H1 (cell line): ENCODE results near the gene PCDH7. TPM values are rescaled to one million over a fixed set of nuclear protein-coding genes. Genes with fewer than 3 reads are reported as not detected.

Experiments
- CTCF ChIA-PET: fragments of 300-600 bp; sonication (Branson Sonifier 250); formaldehyde crosslinking; loops from one replicate; lab custom pipeline; 2021; ENCODE audit not compliant: partially characterized antibody; lab: Charles Lee
- POLR2A ChIA-PET: fragments of 300-600 bp; sonication (Branson Sonifier 250); formaldehyde crosslinking; loops from one replicate; lab custom pipeline; 2021; ENCODE audit warnings: inconsistent platforms; ENCODE audit not compliant: partially characterized antibody; lab: Charles Lee
- DNase-seq, 2 experiments: peaks; one replicate each; pipeline versions ENCODE4 v3.0.0 to v3.0.0-alpha.2; 2010 to 2022; ENCODE audit warnings: low spot score in 2 of 2, low read depth in 1 of 2, mixed read lengths in 1 of 2
- FAIRE-seq: peaks from 2 replicates; lab custom pipeline; 2011; peaks lifted over from hg19 to GRCh38; lab: Jason Lieb, UNC
- H2AFZ ChIP-seq: 2 replicates; pipeline ENCODE4 v1.8.1; 2012; ENCODE audit warnings: low read length, inconsistent platforms
- H2AK5ac ChIP-seq: 2 replicates; pipeline ENCODE4 v1.6.1; 2013; ENCODE audit warnings: low read depth, low read length
- H2BK120ac ChIP-seq: replicated peaks from 2 replicates; pipeline ENCODE3; 2013; ENCODE audit warnings: low read depth, low read length, inconsistent platforms
- H2BK12ac ChIP-seq: 2 replicates; pipeline ENCODE4 v1.6.1; 2013; ENCODE audit warnings: low read depth, low read length
- H2BK15ac ChIP-seq: 2 replicates; pipeline ENCODE4 v1.6.1; 2013; ENCODE audit warnings: low read length
- H2BK20ac ChIP-seq: 2 replicates; pipeline ENCODE4 v1.6.1; 2013; ENCODE audit warnings: low read length
- H2BK5ac ChIP-seq: 2 replicates; pipeline ENCODE4 v1.6.1; 2013; ENCODE audit warnings: low read depth, low read length
- H3K14ac ChIP-seq: 2 replicates; pipeline ENCODE4 v1.6.1; 2013; ENCODE audit warnings: inconsistent platforms; ENCODE audit not compliant: insufficient read length
- H3K18ac ChIP-seq: 2 replicates; pipeline ENCODE4 v1.6.1; 2013; ENCODE audit warnings: low read length; ENCODE audit errors: extremely low read depth
- H3K23ac ChIP-seq: 2 replicates; pipeline ENCODE4 v1.6.1; 2013; ENCODE audit warnings: inconsistent platforms; ENCODE audit not compliant: insufficient read length
- H3K23me2 ChIP-seq: 2 replicates; pipeline ENCODE4 v1.6.1; 2013; ENCODE audit warnings: low read depth, low read length
- H3K27ac ChIP-seq: 2 replicates; pipeline ENCODE4 v1.6.1; 2011; ENCODE audit warnings: low read depth, low read length, inconsistent platforms
- H3K27me3 ChIP-seq, 4 experiments: replicated peaks in 1 of 4; 1 replicate in 1 of 4; 2 replicates in 3 of 4; pipeline versions ENCODE4 v1.6.1 to v1.8.1; 2011 to 2013; ENCODE audit warnings: low read length in 3 of 4, mild to moderate bottlenecking in 3 of 4, inconsistent platforms in 2 of 4, mixed read lengths in 2 of 4, moderate library complexity in 1 of 4; ENCODE audit not compliant: control insufficient read depth in 3 of 4, insufficient read depth in 3 of 4; ENCODE audit errors: extremely low read depth in 1 of 4
- H3K36me3 ChIP-seq, 4 experiments: 2 replicates each; pipeline versions ENCODE4 v1.6.1 to v1.8.1; 2011 to 2013; ENCODE audit warnings: mild to moderate bottlenecking in 4 of 4, low read length in 3 of 4, moderate library complexity in 2 of 4, control low read depth in 1 of 4, inconsistent platforms in 1 of 4; ENCODE audit not compliant: insufficient read depth in 4 of 4, control insufficient read depth in 2 of 4
- H3K4ac ChIP-seq: replicated peaks from 2 replicates; pipeline ENCODE3; 2013; ENCODE audit warnings: low read length, low read depth, mixed read lengths, inconsistent platforms; ENCODE audit not compliant: insufficient read length
- H3K4me1 ChIP-seq, 4 experiments: replicated peaks in 1 of 4; 1 replicate in 1 of 4; 2 replicates in 3 of 4; pipeline versions ENCODE4 v1.6.1 to v1.8.1; 2011 to 2013; ENCODE audit warnings: low read length in 3 of 4, inconsistent platforms in 2 of 4, mixed read lengths in 1 of 4; ENCODE audit not compliant: insufficient read depth in 4 of 4, control insufficient read depth in 3 of 4
- H3K4me2 ChIP-seq, 2 experiments: 2 replicates each; pipeline versions ENCODE4 v1.6.1 to v1.8.1; 2011 to 2013; ENCODE audit warnings: low read depth in 2 of 2, low read length in 2 of 2, control low read depth in 1 of 2, inconsistent platforms in 1 of 2, mild to moderate bottlenecking in 1 of 2; ENCODE audit not compliant: insufficient read depth in 1 of 2
- H3K4me3 ChIP-seq, 4 experiments: fragments of 200-600, 300-600 bp in 1 of 4; sonication (generic), shearing (Covaris generic), sonication (Bioruptor Twin) in 1 of 4; 2 replicates each; pipeline versions ENCODE4 v1.5.1 to v1.8.1; 2011 to 2016; ENCODE audit warnings: low read length in 4 of 4, low read depth in 3 of 4, control low read depth in 2 of 4, inconsistent platforms in 2 of 4, mild to moderate bottlenecking in 2 of 4, mixed read lengths in 1 of 4, moderate library complexity in 1 of 4; ENCODE audit not compliant: insufficient read depth in 2 of 4; ENCODE audit errors: extremely low read depth in 1 of 4
- H3K56ac ChIP-seq: replicated peaks from 2 replicates; pipeline ENCODE3; 2013; ENCODE audit warnings: low read depth, mild to moderate bottlenecking, mixed read lengths, low read length, inconsistent platforms; ENCODE audit not compliant: insufficient read length
- H3K79me1 ChIP-seq: 2 replicates; pipeline ENCODE4 v1.6.1; 2013; ENCODE audit warnings: low read depth, low read length, control low read depth
- H3K79me2 ChIP-seq, 2 experiments: 2 replicates each; pipeline versions ENCODE4 v1.6.1 to v1.8.1; 2012 to 2013; ENCODE audit warnings: low read length in 2 of 2, mild to moderate bottlenecking in 2 of 2, inconsistent platforms in 1 of 2; ENCODE audit not compliant: insufficient read depth in 2 of 2, control insufficient read depth in 1 of 2
- H3K9ac ChIP-seq, 4 experiments: replicated peaks in 1 of 4; 1 replicate in 1 of 4; 2 replicates in 3 of 4; pipeline versions ENCODE4 v1.6.1 to v1.8.1; 2011 to 2013; ENCODE audit warnings: low read depth in 3 of 4, low read length in 3 of 4, control low read depth in 2 of 4, mild to moderate bottlenecking in 2 of 4, moderate library complexity in 2 of 4, inconsistent platforms in 1 of 4; ENCODE audit errors: extremely low read depth in 1 of 4
- H3K9me3 ChIP-seq, 2 experiments: 2 replicates each; pipeline versions ENCODE4 v1.6.1 to v1.8.1; 2012 to 2013; ENCODE audit warnings: mild to moderate bottlenecking in 2 of 2, moderate library complexity in 2 of 2, control low read depth in 1 of 2, inconsistent platforms in 1 of 2, low read depth in 1 of 2, low read length in 1 of 2, mixed read lengths in 1 of 2; ENCODE audit not compliant: insufficient read depth in 2 of 2
- H4K20me1 ChIP-seq, 2 experiments: replicated peaks in 1 of 2; 2 replicates each; pipeline versions ENCODE3 to v1.8.1; 2011 to 2013; ENCODE audit warnings: inconsistent platforms in 2 of 2, low read length in 2 of 2, mild to moderate bottlenecking in 1 of 2; ENCODE audit not compliant: insufficient read depth in 2 of 2, control insufficient read depth in 1 of 2
- H4K5ac ChIP-seq: 2 replicates; pipeline ENCODE4 v1.6.1; 2013; ENCODE audit warnings: low read length, low read depth, mixed read lengths, inconsistent platforms; ENCODE audit not compliant: insufficient read length
- H4K8ac ChIP-seq: 2 replicates; pipeline ENCODE4 v1.8.0; 2013; ENCODE audit warnings: mild to moderate bottlenecking, moderate library complexity, low read length, inconsistent platforms; ENCODE audit not compliant: insufficient read depth; ENCODE audit errors: extremely low read depth
- H4K91ac ChIP-seq: replicated peaks from 2 replicates; pipeline ENCODE3; 2013; ENCODE audit warnings: low read length, mixed read lengths, inconsistent platforms; ENCODE audit not compliant: insufficient read length
- CHD1 ChIP-seq: IDR thresholded peaks from 2 replicates; pipeline ENCODE4 v1.6.1; 2012; ENCODE audit warnings: low read depth, low read length, improper control_type of control experiment
- KDM5A ChIP-seq: fragments of 200-600 bp; IDR thresholded peaks from 2 replicates; pipeline ENCODE4 v1.7.1; 2012; ENCODE audit warnings: mild to moderate bottlenecking, low read length, inconsistent platforms, mixed read lengths
- MAX ChIP-seq: IDR thresholded peaks from 2 replicates; pipeline ENCODE4 v1.6.1; 2012; ENCODE audit warnings: inconsistent platforms
- PHF8 ChIP-seq: fragments of 200-600 bp; sonication (generic); conservative IDR thresholded peaks from 2 replicates; pipeline ENCODE4 v1.7.1; 2012; ENCODE audit warnings: low read depth, mild to moderate bottlenecking, inconsistent platforms, low read length, moderate library complexity
- WGBS, 2 experiments: shearing (Covaris generic) in 1 of 2; methylation state at CpG; one replicate each; pipeline versions ENCODE4 v1.1.6 to v1.1.7; 2013 to 2015; ENCODE audit warnings: low lambda C conversion rate in 2 of 2, mixed read lengths in 2 of 2, inconsistent platforms in 1 of 2, low coverage in 1 of 2, missing lambda C conversion rate in 1 of 2; ENCODE audit not compliant: insufficient replicate concordance in 2 of 2, insufficient coverage in 1 of 2, insufficient read length in 1 of 2; ENCODE audit errors: extremely low coverage in 1 of 2, missing lambda C conversion rate in 1 of 2; 5-methylcytosine and 5-hydroxymethylcytosine counted together
- polyA plus RNA-seq, 7 experiments: library from polyadenylated mRNA; depleted of rRNA in 3 of 7; stranded (reverse) in 5 of 7; unstranded in 2 of 7; fragments of >200 nt in 5 of 7; fragments of 200-250 nt in 2 of 7; gene quantifications; 1 replicate in 5 of 7; 2 replicates in 1 of 7; 4 replicates in 1 of 7; pipeline versions ENCODE4 v1.2.1 to v1.2.3, GENCODE V29; 2011 to 2013; ENCODE audit warnings: missing spikeins in 2 of 7, mixed read lengths in 2 of 7
- total RNA-seq: library from RNA; stranded (reverse); fragmentation: NEBNext Ultra II Directional; extraction: Animal tissue kit (Norgen Biotek cat#: 25700); gene quantifications from 2 replicates; pipeline ENCODE4 v1.2.1, GENCODE V29; 2021

Gene PCDH7
- total and polyA plus RNA-seq, 2 of the 8 experiments (the other 6 are each of a cell fraction or from before 2014, with no cell fraction given): 3.1 to 6.1 TPM

DNA sequence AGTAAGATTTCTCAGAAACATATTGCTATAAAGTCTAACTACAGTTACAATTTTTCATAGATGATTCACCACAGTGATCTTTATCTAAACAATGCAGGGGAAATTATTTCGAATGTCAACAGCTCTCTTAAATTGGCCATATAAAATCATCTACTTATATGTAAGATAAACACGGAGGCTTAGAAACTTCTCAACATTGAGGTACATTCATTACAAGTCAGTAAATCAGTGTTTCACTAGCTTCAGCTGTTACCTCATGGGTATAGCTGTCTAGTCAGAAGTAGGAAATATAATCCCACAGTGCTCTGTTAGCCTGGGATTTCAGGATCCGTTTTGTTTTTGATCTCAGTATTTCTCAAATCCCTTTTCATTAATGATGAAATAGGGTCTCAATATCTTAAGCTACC, 43.2 kb downstream of the PCDH7 start:
- Histone ChIP-seq H2AFZ (no peak overlapping the region), H2BK5ac (no peak overlapping the region), H3K27ac (no peak overlapping the region), H3K79me1 (no peaks in the 10 kb centered on the region), H3K9me3 (no peaks in the 10 kb centered on the region), H2BK12ac (no peak overlapping the region), H4K91ac (no peak overlapping the region), H4K5ac (no peak overlapping the region), H3K4me3 (no peak overlapping the region), H2BK120ac (no peak overlapping the region), H3K4ac (no peak overlapping the region), H3K79me2 (no peaks in the 10 kb centered on the region), H3K23ac (no peak overlapping the region), H4K8ac (no peak overlapping the region), H3K4me1 (no peaks in the 10 kb centered on the region), H2BK20ac (no peak overlapping the region), H3K14ac (no peak overlapping the region), H3K4me2 (no peak overlapping the region), H3K18ac (no peak overlapping the region), H3K23me2 (no peaks in the 10 kb centered on the region), H3K36me3 (no peaks in the 10 kb centered on the region), H4K20me1 (no peaks in the 10 kb centered on the region), H3K27me3 (peaks cover 0 to 1% (median 0%) of the 10 kb centered on the region in 4 experiments; a peak in 1 of 7 replicates), H2BK15ac (no peak overlapping the region), H3K56ac (no peak overlapping the region), H3K9ac (no peak overlapping the region), H2AK5ac (no peak overlapping the region)
- DNase-seq (no peak), FAIRE-seq (no peak)
- TF ChIP-seq KDM5A: no peak
- no peak for TF ChIP-seq MAX
- no peak for TF ChIP-seq CHD1
- no peak for TF ChIP-seq PHF8
- CTCF ChIA-PET: no interaction called here
- WGBS, 2 experiments: 91% methylated on average over 3 of the region's 3 CpGs; no CpG with 5 or more reads in 1 of the 2 experiments
- POLR2A ChIA-PET: no interaction called here
